Osteoblast (primary cell): ENCODE results near the gene PKD1L1. TPM values are rescaled to one million over a fixed set of nuclear protein-coding genes. Genes with fewer than 3 reads are reported as not detected.

Experiments
- DNase-seq: peaks from one replicate; pipeline ENCODE4 v3.0.0; 2011; ENCODE audit warnings: low spot score, mixed read lengths; ENCODE audit not compliant: insufficient read length; ENCODE audit errors: missing footprints
- H2AFZ ChIP-seq: 2 replicates; pipeline ENCODE4 v1.6.0; 2011; ENCODE audit warnings: mild to moderate bottlenecking, low read length
- H3K27ac ChIP-seq: 2 replicates; pipeline ENCODE4 v1.5.1; 2011; ENCODE audit warnings: mild to moderate bottlenecking, low read depth, low read length, moderate library complexity
- H3K27me3 ChIP-seq: 2 replicates; pipeline ENCODE4 v1.6.0; 2012; ENCODE audit warnings: mild to moderate bottlenecking, control low read depth, inconsistent platforms, low read length, moderate library complexity; ENCODE audit not compliant: insufficient read depth
- H3K36me3 ChIP-seq: 2 replicates; pipeline ENCODE4 v1.5.1; 2011; ENCODE audit warnings: mild to moderate bottlenecking, low read length, control low read depth, moderate library complexity; ENCODE audit not compliant: insufficient read depth
- H3K4me1 ChIP-seq: 2 replicates; pipeline ENCODE4 v1.5.1; 2011; ENCODE audit warnings: mild to moderate bottlenecking, low read length, control low read depth, moderate library complexity; ENCODE audit not compliant: insufficient read depth
- H3K4me2 ChIP-seq: 2 replicates; pipeline ENCODE4 v1.6.0; 2011; ENCODE audit warnings: mild to moderate bottlenecking, low read length; ENCODE audit not compliant: insufficient read depth
- H3K4me3 ChIP-seq: fragments of 200-600 bp; sonication (generic); 3 replicates; pipeline ENCODE4 v1.5.1; 2012; ENCODE audit warnings: mild to moderate bottlenecking, low read length, inconsistent platforms; ENCODE audit not compliant: insufficient read depth
- H3K79me2 ChIP-seq: 2 replicates; pipeline ENCODE4 v1.6.0; 2012; ENCODE audit warnings: mild to moderate bottlenecking, low read length, control low read depth, inconsistent platforms; ENCODE audit not compliant: insufficient read depth
- H3K9me3 ChIP-seq: 2 replicates; pipeline ENCODE4 v1.5.1; 2011; ENCODE audit warnings: low read depth, low read length, control low read depth
- H4K20me1 ChIP-seq: 2 replicates; pipeline ENCODE4 v1.6.0; 2012; ENCODE audit warnings: mild to moderate bottlenecking, low read length, control low read depth; ENCODE audit not compliant: insufficient read depth
- CTCF ChIP-seq: IDR thresholded peaks from 2 replicates; pipeline ENCODE4 v1.5.1; 2011; ENCODE audit warnings: mild to moderate bottlenecking, low read depth, low read length, moderate library complexity; ENCODE audit errors: extremely low read depth
- total RNA-seq: library from RNA; depleted of rRNA; stranded (reverse); fragments of >200 nt; gene quantifications from 2 replicates; pipeline ENCODE4 v1.2.3, GENCODE V29; 2012

Gene PKD1L1
- total RNA-seq, 1 donor = under 0.01 TPM

- H3K9me3 ChIP-seq = no peaks in the 10 kb centered on the region
- no peaks in the 10 kb centered on the region for H3K36me3 ChIP-seq
- no peak overlapping the region for H3K27ac ChIP-seq
These were observed 208.9 kb downstream of the PKD1L1 start for GRCh38 chr7:47739301-47739875.

GRCh38 chr7:47738563-47739166 is 209.6 kb downstream of the PKD1L1 start:
- peaks cover under 1% of the 10 kb centered on the region for H3K4me1 ChIP-seq
- no peak for DNase-seq
- H3K9me3 ChIP-seq = no peaks in the 10 kb centered on the region
- no peak overlapping the region for H2AFZ ChIP-seq
- H3K27ac ChIP-seq = no peak overlapping the region
- TF ChIP-seq CTCF = no peak
- H3K4me3 ChIP-seq = no peak overlapping the region
- no peaks in the 10 kb centered on the region for H4K20me1 ChIP-seq
- no peaks in the 10 kb centered on the region for H3K36me3 ChIP-seq
- H3K79me2 ChIP-seq = no peaks in the 10 kb centered on the region
- H3K4me2 ChIP-seq = no peak overlapping the region
- H3K27me3 ChIP-seq = peaks cover 13% of the 10 kb centered on the region

More at GRCh38 chr7:47739301-47739875, 208.9 kb downstream of the PKD1L1 start:
- TF ChIP-seq CTCF = no peak
- peaks cover 13% of the 10 kb centered on the region for H3K27me3 ChIP-seq
- H3K79me2 ChIP-seq = no peaks in the 10 kb centered on the region
- H3K4me3 ChIP-seq = no peak overlapping the region
- no peak overlapping the region for H2AFZ ChIP-seq
- no peak overlapping the region for H3K4me2 ChIP-seq
- H3K4me1 ChIP-seq = peaks cover 8% of the 10 kb centered on the region
- DNase-seq = peak; percentile 54
- H4K20me1 ChIP-seq = no peaks in the 10 kb centered on the region

- TF ChIP-seq CTCF = no peak
- no peaks in the 10 kb centered on the region for H4K20me1 ChIP-seq
- H3K27ac ChIP-seq = no peak overlapping the region
- no peaks in the 10 kb centered on the region for H3K9me3 ChIP-seq
- H3K27me3 ChIP-seq = peaks cover 13% of the 10 kb centered on the region
- no peaks in the 10 kb centered on the region for H3K36me3 ChIP-seq
- H3K4me3 ChIP-seq = no peak overlapping the region
- H3K4me2 ChIP-seq = no peak overlapping the region
- DNase-seq = no peak
- H3K79me2 ChIP-seq = no peaks in the 10 kb centered on the region
- H3K4me1 ChIP-seq = no peaks in the 10 kb centered on the region
- H2AFZ ChIP-seq = no peak overlapping the region
These were observed 210.7 kb downstream of the PKD1L1 start for GRCh38 chr7:47737601-47738000.

- no peaks in the 10 kb centered on the region for H4K20me1 ChIP-seq
These were observed 212.6 kb downstream of the PKD1L1 start for GRCh38 chr7:47735431-47736345.

More at GRCh38 chr7:47735431-47736345, 212.6 kb downstream of the PKD1L1 start:
- no peak overlapping the region for H3K4me3 ChIP-seq
- H3K4me1 ChIP-seq = no peaks in the 10 kb centered on the region
- H3K79me2 ChIP-seq = no peaks in the 10 kb centered on the region
- no peak for DNase-seq
- H2AFZ ChIP-seq = no peak overlapping the region
- no peaks in the 10 kb centered on the region for H3K9me3 ChIP-seq
- no peak for TF ChIP-seq CTCF
- no peak overlapping the region for H3K27ac ChIP-seq
- peaks cover 13% of the 10 kb centered on the region for H3K27me3 ChIP-seq
- no peak overlapping the region for H3K4me2 ChIP-seq
- no peaks in the 10 kb centered on the region for H3K36me3 ChIP-seq
